Measurements from ENCODE around the gene SLC2A9.
"Not testable (repeated sequence)": the region's sequence is repeated elsewhere in the genome, so short reads cannot be mapped to it uniquely, and the experiment has no call there.

The SLC2A9 gene

DNA sequence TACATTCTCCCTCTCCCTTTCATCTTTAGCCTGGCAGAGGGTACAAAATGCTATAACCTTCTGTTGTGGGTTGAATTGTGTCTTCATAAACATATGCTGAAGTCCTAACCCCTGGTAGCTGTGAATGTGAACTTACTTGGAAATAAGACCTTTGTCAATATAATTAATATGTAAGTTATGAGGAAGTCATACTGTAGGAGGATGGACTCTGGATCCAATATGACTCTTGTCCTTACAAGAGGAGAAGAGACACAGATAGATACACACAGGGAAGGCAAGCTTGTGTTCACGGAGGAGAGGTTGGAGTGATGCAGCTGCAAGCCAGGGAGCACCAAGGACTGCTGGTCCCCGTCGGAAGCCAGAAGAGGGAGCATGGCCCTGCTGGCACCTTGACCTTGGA, 94.7 kb downstream of the SLC2A9 start:
- DNase-seq (ENCODE audit: low read depth) = no peak

DNA sequence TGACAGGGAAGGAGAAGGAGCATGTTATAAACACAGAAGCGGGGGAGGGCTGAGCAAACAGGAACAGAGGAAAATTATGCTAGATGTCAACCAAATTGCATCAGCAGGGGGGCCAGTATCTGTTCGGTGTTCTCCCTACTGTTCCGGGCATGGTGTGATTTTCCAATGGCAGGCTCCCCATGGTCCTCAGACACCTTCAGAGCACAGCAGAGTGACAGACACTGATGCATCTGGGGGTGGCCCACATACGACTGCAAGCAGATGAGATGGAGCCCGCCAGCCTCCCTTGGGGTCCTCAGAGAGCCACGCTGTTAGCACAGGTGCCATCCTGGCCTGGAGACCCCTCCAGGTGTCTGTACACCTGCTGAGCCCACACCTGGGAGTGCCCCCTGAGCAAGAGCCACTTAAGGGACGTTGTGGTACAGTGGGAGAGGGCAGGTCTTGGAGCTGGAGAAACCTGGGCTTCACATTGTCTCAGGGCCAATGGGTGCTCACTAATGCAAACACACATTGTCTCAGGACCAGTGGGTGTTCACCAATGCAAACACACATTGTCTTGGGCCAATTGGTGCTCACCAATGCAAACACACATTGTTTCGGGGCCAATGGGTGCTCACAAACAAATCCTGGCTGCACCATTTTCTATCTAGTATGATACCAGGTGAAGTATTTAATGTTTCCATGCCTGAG, 95.4 kb downstream of the SLC2A9 start:
- DNase-seq (ENCODE audit: low read depth) = no peak

DNA sequence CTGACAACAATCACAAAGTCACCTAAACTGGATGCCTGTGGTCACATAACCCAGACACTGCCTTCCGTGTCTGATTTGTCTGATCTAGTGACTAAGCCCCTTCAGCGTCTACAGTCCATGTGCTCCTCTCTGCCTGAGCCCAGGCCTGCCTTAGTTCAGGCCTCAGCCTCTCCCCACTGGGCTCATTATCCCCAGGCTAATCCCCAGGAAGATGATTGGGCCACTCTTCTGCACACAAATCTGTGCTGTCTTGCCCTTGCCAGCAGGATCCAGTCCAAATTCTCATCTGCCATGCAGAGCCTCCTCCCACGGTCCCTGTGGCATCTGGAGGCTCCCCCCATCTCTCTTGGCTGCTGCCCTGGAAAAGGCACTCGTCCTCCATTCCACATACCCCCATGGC, 96.5 kb downstream of the SLC2A9 start:
- peak; percentile 14 for DNase-seq (ENCODE audit: low read depth)

DNA sequence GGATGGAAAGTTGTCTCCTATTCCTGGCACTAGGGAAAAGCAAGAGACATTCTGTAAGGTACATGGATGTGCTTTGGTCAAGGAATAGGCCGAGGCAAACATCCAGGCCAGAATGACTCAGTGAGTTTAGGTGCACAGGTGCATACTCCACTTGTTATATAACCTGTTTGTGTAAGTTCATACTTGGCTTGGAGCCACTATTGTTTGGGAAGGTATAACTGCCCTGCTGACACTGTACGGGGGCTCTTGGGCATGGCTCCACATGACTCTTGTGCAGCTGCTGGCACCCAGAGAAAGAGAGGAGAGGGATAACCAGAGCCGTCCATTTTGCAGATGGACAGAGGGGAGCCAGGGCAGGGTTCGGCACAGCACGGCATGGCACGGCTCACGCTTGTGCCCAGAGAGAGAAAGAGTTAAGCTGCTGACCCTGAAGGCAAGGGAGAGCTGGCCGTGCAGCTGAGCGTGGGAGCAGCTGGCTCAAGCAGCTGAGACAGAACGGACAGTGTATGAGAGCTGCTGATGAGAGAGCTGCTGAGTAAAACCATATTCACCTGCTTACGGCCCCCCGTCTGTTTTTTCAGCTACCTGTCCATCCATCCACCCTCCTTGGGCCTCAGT, 98.0 kb downstream of the SLC2A9 start:
- DNase-seq (ENCODE audit: low read depth) = no peak

DNA sequence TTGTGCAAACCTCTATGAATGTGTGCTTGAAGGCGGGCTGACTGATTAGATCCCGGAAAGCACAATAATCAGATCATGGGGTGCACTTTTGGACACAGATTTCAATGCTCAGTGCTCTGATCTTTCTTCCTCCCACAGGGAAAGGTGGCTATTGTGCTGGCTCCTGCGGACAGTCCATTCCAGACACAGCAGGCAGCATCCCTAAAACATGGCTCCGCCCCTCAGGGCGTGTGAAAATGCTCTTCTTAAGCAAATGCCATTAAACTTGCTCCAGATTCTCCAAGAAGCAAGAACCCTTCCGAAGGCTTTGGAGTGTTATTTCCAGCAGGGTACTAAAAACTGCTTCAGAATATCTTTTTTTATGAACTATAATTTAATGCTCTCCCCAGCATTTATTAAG, 100.0 kb downstream of the SLC2A9 start:
- DNase-seq (ENCODE audit: low read depth) = no peak

DNA sequence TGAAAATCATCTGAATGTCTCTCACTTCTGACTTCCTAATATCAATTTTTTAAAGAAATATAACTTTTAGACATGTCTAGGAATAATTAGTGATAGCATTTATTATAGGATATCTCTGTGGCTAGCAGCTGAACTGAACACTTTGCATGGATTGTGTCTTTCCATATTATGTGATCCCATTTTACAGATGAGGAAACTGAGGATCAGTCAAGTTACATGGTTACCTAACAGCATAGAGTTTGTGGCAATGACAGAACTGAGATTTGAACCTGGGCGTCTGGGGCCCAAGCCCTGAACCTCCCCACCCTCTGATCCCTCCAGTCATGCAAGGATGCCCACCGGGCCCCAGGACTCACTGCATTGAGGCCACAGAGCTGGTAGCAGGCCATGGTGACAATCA, 101.3 kb downstream of the SLC2A9 start:
- no peak for DNase-seq (ENCODE audit: low read depth)

DNA sequence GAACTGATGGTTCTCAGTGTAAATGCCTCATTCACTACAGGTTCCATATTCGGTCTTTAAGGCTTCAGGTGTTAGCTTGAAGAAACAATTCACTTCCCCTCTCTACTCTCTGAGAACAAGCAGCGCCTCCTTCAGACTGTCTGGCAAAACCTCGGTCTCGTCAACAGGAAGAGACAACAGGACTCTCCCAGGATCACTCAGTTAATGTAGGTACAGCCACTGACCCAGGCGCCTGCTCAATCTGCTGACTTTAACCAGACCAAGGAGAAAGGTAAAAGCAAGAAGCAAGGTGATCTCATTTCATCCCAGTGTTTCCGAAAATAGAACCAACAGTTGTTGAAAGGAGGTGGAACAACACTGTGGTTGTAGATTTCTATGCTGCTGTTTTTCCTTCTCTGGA, 102.2 kb downstream of the SLC2A9 start:
- no peak for DNase-seq (ENCODE audit: low read depth)

DNA sequence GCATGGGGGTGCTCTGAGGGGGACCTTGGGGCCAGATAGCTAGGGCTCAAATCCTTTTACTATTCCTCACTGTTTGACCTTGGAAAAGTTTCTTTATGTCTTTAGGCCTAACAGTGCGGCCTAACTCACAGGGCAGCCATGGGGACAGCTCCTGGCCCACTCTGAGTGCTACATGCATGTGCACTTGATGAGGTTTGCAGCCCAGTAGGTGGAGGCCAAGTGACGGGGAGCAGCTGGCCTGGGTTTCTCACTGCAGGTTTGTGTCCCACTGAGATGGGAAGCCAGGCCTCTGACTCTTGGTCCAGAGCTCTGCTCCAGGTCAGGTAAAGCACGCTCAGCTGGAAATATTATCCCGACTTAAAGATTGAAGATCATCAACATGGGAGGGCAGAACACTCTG, 102.8 kb downstream of the SLC2A9 start:
- DNase-seq (ENCODE audit: low read depth) = no peak

DNA sequence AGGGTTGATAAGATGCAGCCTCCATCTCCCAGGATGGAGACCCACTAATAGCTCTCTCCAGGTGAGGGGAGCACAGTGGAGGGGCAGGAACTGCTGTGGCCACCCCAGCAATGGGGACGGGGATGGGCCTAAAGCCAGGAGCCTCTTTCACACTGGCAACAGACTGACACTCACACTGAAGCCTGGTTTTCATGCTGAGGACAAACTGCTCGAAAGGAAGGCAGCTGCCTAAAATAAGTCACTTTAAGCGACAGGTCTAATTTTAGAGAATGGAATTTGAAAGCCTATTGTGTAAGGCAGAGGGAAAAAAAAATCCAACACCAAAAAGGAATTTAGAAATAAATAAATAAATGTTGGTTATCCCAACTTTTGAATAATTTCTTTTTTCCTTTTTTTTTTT, 104.4 kb downstream of the SLC2A9 start:
- DNase-seq (ENCODE audit: low read depth) = no peak

DNA sequence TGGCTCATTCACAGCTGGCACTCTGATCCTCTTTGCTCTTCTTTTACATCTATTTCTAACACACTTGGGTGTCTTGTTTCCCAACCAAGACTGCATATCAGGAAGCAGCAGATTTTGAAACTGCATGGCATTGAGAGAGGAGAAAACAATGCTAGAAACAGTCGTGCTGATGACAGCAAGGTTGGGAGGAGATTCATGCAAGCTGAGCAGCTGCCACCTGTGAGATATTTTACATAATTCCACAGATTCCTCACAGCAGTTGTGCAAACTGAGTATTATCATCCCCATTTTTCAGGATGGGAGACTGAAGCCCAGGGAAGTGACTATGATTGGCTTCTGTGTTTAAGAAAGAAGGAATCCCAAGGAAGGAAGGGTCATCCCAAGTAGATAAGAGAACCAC, 105.0 kb downstream of the SLC2A9 start:
- DNase-seq (ENCODE audit: low read depth) = no peak

DNA sequence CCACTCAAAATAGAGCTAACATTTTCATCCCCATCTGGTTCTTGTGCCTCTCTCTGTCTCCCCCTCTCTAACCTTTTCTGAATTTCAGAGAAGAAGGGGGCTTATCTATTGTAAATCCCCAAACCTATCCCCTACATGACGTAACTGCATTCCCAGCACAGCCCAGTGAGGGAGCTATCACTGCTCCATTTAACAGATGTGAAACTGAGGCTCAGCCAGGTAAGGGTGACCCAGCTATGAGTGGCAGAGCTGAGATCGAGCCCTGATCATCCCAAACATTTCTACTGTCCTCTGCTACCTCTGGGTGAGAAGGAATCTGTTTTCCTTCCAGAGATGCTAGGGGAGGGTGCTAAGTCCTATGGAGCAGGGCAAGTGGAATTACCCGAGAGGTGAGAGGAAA, 107.5 kb downstream of the SLC2A9 start:
- no peak for DNase-seq (ENCODE audit: low read depth)

DNA sequence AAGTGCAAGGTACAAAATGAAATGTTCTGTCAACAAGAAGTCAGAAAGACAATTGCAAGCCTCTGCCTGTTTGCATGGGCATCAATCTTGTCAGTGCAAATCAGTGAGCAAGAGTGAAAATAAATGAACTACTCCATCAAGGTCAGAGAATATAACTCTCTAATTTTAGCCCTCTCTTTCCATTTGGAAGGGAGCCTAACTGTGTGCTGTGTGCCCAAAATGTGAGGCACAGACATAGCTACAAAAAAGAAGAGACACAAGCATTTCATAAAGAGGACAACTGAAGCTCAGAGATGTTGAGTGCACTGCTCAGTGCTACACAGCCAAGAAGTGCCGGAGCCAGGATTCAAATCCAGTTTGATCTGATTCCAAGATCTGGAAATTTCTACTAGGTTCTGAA, 114.3 kb downstream of the SLC2A9 start:
- DNase-seq (ENCODE audit: low read depth) = no peak

DNA sequence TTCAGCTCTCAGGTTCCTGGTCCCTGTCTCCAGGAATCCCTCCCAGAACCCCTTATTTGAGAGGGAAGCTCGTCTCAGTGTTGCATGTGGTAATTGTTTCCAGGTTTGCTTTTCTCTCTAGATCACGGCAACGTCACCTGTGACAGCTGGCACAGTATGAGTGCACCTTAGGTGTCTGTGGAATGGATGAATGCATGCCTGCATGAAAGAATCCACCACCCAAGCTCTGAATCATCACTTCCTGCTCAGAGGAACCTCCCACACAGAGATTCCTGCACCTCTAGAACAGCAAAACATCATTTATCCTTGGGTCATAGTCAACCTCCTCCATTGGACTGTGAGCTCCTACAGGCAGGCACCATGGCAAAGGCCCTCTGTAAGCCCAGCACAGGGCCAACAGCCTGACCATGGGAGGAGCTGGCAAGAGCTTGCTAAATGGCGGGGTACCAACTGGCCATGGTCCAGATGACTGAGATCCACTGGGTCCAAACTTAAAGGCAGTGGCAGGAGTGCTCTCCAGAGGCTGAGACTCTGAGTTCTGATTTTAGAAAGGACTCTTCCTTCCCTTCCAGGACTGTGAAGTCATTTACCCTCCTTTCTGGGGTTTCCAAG, 116.2 kb downstream of the SLC2A9 start:
- no peak for DNase-seq (ENCODE audit: low read depth)

DNA sequence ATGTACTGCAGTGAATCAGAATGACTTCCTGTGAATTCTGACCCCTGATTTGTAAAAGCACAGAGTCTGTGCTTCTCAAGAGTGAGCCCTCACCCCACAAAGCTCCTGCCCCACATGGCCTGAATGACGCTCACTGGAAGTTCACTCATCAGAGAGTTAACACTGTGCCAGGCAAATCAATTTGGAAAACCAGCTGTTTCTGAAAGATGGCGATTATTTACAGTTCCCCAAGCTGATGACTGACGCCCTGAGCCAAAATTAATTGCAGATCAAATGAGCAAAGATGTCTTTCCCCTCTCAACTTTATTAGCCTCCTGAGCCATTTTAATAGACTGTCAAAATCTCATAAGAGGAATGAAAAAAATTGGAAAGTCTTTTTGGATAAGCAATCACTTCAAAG, 118.0 kb downstream of the SLC2A9 start:
- no peak for DNase-seq (ENCODE audit: low read depth)

DNA sequence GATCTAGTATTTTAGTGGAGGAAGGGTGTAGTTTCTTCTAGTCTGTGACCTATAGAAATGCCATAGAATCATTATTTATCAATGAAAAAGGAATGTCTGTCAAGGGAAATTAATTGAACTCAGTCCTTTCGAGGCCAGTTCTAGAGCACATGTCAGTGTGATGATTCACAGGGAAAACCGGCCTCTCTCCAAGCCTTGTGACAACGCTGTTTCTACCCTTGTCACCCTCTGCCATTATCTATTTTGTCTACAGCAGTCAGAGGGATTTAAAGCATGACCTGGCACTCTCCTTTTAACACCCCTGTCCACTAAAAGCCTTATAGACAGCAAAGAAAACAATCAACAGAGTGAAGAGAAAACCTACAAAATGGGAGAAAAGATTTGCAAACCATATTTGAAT, 120.0 kb downstream of the SLC2A9 start:
- no peak for DNase-seq (ENCODE audit: low read depth)

DNA sequence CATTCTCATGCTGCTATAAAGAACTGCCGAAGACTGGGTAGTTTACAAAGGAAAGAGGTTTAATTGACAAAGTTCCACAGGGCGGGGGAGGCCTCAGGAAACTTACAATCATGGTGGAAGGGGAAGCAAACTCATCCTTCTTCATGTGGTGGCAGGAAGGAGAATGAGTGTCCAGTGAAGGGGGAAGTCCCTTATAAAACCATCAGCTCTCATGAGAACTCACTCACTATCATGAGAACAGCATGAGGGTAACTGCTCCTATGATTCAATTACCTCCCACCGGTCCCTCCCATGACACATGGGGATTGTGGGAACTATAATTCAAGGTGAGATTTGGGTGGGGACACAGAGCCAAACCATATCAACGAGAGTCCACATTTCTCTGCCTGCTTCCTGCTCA, 120.7 kb downstream of the SLC2A9 start:
- not testable (repeated sequence) for DNase-seq (ENCODE audit: low read depth)

DNA sequence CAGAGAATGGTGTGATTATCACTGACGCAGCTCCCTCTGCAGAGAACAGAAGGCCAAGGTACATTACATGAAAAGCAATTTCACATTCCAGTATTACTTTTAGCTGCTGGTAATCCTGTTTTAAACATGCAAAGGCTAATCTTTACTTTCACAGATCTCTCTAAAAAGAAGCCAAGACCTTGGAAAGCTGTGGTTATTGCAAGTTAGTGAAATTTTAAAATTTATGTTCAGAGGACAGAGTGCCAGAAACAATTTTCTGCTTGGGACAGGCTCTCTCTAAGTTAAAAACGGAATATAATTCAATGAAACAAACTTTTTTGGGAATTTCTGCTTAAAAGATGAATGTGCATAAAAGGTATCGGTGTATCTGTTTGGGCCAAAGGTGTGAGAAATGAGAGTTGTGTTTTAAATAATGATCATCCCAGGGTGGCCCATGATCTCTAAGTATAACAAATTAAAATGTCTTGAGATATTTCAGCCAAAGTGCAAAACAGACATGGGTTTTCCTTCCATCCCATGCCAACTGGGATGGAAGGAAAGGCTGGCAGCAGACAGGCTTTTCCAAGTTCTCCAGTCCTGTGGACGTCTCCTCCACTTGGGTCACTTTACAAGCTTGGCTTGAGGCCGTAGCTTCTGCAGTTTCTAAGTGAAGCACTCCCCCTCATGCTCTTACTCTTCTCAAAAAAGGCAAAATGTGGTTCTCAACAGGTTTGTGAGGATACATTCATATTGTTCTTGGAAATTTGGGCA, 121.8 kb downstream of the SLC2A9 start:
- DNase-seq (ENCODE audit: low read depth) = no peak

DNA sequence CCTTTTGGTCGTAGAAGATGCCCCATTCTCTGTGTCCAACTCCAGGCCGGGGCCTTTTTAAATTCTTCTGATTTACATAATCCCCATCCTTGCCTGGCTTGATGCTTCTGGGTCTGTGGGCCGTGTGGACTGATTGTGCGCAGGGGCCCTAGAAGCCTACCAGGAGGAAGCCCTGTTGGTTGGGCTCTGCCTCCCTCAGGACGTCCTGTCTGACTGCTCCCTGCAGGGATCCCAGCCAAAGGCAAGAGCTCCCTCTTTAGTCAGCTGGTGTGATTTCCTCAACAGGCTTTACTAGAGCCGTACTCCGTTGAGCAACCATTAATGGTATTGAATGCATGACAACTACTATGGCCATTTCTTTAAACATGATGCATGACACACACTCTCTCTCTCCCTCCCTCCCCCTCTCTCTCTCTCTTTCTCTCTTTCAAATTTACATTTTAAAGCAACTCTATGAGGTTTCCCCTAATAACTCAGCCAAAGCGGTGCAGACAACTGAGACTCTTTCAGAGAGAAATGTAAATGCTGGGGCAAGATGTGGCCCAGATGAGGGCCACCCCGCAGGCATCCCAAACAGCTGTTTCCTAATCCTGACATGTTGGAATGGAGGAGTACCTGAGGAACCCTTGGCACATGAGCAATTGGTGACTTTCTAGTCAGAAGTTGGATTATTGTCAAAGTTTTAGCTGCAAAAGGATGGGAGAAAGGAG, 122.5 kb downstream of the SLC2A9 start:
- no peak for DNase-seq (ENCODE audit: low read depth)

DNA sequence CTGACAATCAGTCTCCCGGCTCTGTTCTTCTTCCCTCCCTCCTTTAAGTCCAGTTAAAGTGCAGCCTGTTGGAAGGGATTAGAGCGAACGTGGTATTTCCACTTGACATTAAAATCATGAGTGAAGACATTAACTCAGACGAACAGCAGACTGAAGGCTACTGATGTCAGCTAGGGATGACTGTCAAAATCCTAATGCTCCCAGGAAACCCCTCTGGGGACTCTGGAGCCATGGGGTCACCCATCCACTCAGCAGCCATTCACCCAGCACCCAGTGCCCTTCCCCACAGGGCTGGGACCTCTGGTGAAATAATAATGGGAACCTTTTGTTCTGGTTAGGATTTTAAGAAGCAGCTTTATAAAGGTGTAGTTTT, 126.0 kb downstream of the SLC2A9 start:
- no peak for DNase-seq (ENCODE audit: low read depth)

DNA sequence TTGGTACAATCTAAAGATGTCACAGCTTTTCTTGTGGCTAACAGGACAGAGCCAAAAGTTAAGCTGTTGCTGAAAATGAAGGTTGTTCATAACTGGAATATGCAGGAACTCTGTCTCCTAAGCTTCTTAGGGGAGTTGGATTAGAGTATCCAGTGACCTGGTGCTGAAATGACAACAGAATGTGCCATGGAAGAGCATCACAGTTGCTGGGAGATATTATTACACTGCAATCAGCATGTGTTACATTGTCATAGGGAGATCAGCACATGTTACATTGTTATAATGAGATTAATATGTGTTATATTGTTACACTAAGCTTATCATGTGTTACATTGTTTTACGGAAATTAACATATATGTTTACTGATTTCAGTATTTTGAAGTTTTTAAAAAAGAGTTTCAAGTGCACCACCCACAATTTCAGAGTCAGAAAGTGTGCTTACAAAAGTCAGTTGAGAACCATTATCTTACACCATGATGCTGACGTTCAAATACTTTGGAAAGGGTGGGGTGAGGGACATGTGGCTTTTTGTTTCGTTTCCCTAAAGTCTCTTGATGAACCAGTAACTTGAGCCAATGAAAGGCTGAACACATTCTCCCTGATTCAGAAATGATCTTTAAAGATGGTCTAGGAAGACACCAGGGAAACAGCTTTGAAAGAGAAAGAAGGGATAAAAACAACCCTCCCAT, 126.5 kb downstream of the SLC2A9 start:
- DNase-seq (ENCODE audit: low read depth) = no peak

DNA sequence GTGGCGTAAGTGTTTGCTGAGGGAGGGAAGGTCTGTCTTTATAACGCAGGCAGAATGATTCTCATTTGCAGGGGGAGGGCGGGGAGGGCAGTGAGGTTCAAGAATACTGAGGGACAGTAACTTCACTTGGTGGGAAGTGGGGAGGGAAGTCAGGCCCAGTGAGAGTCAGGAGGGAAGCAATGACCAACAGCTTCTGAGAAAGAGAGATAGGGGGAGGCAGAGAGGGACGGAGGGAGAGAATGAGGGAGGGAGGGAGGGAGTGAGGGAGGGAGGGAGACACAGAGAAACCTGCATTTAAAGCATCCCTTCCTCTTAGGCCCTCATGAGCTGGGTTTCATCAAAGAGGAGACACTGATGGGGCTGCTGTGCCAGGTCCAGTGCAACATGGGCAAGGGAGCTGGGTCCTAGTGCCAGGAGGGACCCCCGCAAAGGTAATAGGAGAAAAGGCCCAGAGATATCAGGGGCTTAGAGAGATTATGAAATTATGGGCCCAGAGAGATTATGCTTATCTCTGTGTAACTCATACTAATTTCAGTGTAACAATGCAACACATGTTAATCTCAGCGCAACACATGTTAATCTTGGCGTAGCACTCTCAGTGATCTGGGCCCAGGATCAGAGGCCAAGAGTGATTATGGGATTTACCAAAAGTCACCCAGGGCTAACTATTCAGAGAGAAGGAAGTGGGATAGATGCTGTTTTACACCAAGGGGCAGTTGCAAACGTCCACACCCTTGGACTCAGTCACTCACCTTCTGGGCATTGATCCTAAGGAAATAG, 127.8 kb downstream of the SLC2A9 start:
- no peak for DNase-seq (ENCODE audit: low read depth)
